Measurements from ENCODE around the gene RELA.

The RELA gene

DNA sequence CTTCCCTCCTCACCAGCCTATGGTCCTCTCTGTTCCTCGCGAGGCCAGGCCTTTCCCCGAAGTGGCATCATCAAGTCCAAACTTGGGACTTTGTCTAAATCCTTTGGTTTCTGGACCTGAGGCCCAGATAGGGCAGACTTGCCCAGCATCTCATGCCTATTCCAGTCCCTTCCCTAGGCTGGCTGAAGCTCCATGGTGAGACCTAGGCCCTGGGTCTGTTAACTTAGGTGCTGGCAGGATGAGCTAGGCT is 11.5 kb downstream of the RELA start:
- TF ChIP-seq, protein P1, sequence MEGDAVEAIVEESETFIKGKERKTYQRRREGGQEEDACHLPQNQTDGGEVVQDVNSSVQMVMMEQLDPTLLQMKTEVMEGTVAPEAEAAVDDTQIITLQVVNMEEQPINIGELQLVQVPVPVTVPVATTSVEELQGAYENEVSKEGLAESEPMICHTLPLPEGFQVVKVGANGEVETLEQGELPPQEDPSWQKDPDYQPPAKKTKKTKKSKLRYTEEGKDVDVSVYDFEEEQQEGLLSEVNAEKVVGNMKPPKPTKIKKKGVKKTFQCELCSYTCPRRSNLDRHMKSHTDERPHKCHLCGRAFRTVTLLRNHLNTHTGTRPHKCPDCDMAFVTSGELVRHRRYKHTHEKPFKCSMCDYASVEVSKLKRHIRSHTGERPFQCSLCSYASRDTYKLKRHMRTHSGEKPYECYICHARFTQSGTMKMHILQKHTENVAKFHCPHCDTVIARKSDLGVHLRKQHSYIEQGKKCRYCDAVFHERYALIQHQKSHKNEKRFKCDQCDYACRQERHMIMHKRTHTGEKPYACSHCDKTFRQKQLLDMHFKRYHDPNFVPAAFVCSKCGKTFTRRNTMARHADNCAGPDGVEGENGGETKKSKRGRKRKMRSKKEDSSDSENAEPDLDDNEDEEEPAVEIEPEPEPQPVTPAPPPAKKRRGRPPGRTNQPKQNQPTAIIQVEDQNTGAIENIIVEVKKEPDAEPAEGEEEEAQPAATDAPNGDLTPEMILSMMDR (conservative IDR thresholded peaks at IDR 0.05; ENCODE audit: low read depth, low read length), result no peak
- no peak overlapping the region for H3K4me3 ChIP-seq (ENCODE audit: low read depth, low read length)
- DNase-seq (ENCODE audit: low read depth), result no peak

DNA sequence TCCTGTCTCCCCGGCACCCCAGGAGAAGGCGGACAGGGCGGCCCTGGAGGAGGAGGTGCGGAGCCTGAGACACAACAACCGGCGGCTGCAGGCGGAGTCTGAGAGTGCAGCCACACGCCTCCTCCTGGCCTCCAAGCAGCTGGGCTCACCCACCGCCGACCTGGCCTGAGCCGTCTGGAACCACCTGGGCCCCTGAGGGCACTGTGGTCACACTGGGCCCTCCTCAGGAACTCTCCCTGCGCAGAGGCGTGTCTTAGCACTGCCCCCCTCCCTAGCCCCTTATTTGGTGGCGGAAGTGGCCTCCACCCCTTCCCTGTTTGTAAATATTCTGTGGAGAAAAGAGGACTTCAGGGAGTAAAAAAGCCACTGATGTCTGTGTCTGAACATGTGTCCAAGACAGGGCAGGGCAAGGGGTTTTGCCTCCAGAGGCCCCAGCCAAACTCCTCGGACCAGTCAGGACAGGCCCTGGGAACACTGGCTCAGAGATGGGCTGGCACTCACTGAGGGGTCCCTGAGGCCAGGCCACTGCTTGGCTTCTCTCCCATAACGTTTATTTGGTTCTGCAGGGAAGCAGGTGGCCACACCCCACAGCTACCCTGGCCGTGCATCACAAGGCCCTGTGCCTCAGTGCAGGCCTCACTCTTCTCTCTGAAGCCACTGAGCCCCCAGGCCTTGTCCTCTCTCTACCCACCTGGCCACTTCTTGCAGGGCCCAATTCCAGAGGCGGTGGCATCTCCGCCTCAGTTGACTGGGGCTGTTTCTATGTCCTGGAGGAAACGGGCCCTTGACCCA is 12.0 kb downstream of the RELA start:
- no peak overlapping the region for H3K4me3 ChIP-seq (ENCODE audit: low read depth, low read length)
- TF ChIP-seq, protein P1 (conservative IDR thresholded peaks at IDR 0.05; ENCODE audit: low read depth, low read length), result no peak
- DNase-seq (ENCODE audit: low read depth), result no peak

DNA sequence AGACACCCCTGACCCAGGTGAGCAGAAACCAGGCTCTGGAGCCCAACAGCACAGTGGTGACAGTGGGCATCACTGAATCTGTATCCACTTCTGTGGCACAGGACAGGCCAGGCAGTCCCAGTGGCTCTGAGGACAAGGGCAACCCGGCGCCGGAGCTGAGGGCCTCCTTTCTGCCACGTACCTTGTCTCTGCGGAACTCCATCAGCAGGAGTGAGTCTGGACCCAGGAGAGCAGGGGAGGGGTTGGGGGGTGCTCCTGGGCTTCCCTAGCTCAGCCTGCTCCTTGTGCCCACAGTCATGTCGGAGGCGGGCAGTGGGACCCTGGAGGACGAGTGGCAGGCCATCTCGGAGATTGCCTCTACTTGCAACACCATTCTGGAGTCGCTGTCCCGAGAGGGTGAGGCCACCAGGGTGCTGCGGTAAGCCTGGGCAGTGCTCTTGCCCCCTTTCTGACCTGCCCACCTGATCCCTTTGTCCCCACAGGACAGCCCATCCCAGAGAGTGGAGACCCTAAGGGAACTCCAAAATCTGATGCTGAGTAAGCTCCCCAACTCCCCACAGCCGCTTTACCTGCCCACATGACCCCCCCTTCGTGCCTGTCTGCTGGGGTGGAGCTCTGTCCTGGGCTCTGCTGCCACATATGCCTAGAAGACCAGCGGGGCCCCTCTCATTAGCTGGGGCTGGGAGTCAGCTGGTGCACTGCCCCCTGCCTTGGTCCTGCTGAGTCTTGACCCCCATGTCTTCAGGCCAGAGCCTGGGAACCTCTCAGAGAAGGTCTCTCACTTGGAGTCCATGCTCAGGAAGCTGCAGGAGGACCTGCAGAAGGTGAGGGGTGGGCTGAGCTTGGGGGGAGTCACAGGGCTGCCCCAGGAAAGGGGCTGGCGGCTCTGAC is 12.8 kb downstream of the RELA start:
- TF ChIP-seq, protein P1 (conservative IDR thresholded peaks at IDR 0.05; ENCODE audit: low read depth, low read length), result no peak
- no peak overlapping the region for H3K4me3 ChIP-seq (ENCODE audit: low read depth, low read length)
- DNase-seq (ENCODE audit: low read depth), result no peak

DNA sequence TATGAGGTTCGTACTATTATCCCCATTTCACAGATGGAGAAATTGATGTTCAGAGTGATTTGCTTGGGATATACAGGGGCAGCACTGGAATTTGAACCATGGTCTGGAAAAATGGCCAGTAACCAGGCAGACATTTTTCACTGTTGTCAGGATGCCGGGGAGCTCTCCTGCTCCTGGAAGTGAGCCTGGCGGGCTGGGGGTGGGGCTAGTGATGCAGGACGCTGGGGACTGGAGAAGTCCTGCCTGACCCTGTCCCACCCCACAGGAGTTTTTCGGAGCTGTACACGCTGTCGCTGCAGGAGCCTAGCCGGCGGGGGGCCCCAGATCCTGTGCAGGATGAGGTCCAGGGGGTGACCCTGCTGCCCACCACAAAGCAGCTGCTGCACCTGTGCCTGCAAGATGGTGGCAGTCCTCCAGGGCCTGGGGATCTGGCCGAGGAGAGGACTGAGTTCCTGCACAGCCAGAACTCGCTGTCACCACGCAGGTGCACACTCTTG is 13.7 kb downstream of the RELA start:
- no peak for DNase-seq (ENCODE audit: low read depth)
- TF ChIP-seq, protein P1 (conservative IDR thresholded peaks at IDR 0.05; ENCODE audit: low read depth, low read length), result no peak

DNA sequence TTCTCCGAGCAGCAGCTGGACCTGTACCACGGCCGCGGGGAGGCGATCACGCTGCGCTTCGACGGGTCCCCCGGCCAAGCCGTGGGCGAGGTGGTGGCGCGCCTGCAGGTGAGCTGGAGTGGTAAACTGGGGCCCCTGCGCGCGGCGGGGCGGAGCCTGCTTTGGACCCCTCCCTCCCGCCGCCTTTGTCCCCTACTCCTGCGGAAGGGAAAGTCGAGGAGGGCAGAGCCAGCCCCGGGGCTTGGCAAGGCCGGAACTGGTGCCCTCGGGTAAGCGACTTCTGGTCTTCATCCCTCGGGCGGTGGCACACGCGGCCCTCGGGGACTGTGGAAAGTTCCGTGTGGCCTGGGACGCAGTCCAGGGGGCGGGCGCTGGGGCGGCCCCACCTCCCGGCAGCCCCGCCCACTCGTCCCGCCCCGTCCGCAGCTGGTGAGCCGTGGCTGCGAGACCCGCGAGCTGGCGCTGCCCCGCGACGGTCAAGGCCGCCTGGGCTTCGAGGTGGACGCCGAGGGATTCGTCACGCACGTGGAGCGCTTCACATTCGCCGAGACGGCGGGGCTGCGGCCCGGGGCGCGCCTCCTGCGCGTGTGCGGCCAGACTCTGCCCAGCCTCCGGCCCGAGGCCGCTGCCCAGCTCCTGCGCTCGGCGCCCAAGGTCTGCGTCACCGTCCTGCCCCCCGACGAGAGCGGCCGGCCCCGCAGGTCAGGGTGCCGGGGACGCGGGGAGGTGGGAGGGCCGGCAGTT is 15.6 kb downstream of the RELA start:
- peak overlapping the region; percentile 59 for H3K4me3 ChIP-seq (ENCODE audit: low read depth, low read length)
- DNase-seq (ENCODE audit: low read depth), result peak; percentile 52
- TF ChIP-seq, protein P1 (conservative IDR thresholded peaks at IDR 0.05; ENCODE audit: low read depth, low read length), result no peak

More for the DNA sequence above, 13.7 kb downstream of the RELA start:
- no peak overlapping the region for H3K4me3 ChIP-seq (ENCODE audit: low read depth, low read length)

DNA sequence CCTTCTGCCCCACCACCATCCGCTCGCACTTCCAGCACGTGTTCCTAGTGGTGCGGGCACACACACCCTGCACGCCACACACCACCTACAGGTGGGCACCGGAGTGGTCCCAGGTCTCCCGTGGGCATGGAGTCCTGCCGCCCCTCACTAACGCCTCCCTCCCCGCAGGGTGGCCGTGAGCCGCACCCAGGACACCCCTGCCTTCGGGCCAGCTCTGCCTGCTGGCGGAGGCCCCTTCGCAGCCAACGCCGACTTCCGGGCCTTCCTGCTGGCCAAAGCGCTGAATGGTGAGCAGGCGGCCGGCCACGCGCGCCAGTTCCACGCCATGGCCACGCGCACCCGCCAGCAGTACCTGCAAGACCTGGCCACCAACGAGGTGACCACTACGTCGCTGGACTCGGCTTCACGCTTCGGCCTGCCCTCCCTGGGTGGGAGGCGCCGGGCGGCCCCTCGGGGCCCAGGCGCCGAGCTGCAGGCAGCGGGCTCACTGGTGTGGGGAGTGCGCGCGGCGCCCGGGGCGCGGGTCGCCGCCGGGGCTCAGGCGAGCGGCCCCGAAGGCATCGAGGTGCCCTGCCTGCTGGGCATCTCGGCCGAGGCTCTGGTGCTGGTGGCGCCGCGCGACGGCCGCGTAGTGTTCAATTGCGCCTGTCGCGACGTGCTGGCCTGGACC is 16.3 kb downstream of the RELA start:
- TF ChIP-seq, protein P1 (conservative IDR thresholded peaks at IDR 0.05; ENCODE audit: low read depth, low read length), result no peak
- DNase-seq (ENCODE audit: low read depth), result no peak
- H3K4me3 ChIP-seq (ENCODE audit: low read depth, low read length), result peak overlapping the region; percentile 59
